HG03196 (cell line): ENCODE results near the gene RSF1.
"Not testable (repeated sequence)": the region's sequence is repeated elsewhere in the genome, so short reads cannot be mapped to it uniquely, and the experiment has no call there.

Experiments used
- ATAC-seq: cut with Tn5 transposase; IDR thresholded peaks from one replicate; pipeline ENCODE4 v1.9.1; 2021; ENCODE audit not compliant: unreplicated experiment

RSF1 gene

GRCh38 chr11:77820565-77821348 lies at the start of gene RSF1, which contains the start of gene AAMDC:
Gene RSF1 (minus strand): TSS chr11:77820722. CDS start chr11:77820714, 8 bp downstream.
Gene AAMDC (plus strand): TSS chr11:77821144. CDS start chr11:77842497, 21,353 bp downstream.
- peak; percentile 82 for ATAC-seq

DNA sequence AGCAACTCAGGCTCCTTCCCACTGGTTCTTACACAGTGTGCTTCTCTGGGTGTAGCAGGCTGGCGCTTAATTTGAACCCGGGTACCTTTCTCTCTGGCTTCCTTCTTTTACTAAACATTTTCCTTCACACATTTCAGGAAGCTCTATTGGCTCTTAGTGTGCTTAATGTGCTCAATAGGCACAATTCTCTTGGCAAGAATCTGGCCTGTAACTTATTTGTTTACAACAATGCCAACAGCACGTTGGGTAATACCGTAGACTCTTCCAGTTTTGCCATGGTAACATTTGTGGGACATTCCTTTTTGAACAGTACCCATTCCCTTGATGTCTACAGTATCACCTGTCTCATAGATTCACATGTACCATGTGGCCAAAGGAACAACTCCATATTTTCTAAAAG lies 48.2 kb upstream of the RSF1 start:
- ATAC-seq, result no peak

DNA sequence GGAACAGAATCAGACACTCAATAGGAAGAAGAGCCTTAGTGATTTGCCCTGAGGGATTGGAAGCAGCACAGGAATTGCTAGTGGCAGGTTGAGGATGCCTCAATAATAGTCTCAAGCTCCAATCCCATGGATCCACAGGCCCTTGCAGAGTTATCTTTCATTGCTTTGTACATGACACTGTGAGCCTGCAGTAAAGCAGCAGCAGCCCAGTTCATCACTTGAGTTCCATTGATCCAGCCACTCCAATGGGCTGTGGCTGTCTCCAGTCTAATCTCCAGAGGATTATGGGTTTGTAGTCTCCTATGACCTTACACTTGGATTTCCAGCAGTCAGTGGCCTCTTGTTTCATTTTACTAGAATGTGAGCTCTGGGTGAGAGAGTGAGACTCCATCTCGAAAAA lies 45.8 kb upstream of the RSF1 start:
- no peak for ATAC-seq

DNA sequence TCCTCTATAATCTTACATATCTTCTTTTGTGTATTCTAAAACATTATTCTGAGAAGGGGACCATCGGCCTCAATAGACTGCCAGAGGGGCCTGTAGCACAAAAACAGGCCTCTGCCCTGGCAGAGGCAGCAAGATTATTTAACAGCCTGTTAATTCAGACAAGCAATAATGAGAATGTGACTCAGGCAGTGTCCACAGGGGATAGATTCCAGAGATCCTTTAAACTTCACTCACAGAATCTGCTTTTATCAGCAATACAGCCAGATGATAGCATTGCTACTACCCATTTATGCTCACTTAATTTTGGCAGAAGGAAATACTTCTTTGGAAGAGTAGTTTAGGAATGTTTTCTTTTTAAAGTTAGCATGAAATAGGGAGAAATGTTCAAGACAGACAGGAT lies 45.3 kb upstream of the RSF1 start:
- ATAC-seq, result no peak

DNA sequence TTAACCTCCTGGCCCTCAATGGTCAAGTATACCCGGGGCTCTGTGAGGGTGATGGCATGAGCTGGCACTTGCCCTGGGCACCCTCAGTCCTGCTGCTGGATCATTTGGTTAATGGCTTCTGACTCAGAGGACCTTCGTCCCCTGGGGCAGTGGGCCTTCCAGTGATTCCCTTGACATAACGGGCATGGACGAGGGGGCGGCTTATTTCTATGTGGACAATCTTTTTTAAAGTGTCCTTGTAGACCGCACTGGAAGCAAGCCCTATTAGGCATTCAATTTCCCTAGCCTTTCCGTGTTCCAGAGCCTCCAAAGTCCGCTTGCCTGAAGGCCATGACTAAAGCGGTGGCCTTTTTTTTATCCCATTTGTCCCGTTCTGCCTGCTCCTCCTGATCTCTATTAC lies 40.9 kb upstream of the RSF1 start:
- not testable (repeated sequence) for ATAC-seq

DNA sequence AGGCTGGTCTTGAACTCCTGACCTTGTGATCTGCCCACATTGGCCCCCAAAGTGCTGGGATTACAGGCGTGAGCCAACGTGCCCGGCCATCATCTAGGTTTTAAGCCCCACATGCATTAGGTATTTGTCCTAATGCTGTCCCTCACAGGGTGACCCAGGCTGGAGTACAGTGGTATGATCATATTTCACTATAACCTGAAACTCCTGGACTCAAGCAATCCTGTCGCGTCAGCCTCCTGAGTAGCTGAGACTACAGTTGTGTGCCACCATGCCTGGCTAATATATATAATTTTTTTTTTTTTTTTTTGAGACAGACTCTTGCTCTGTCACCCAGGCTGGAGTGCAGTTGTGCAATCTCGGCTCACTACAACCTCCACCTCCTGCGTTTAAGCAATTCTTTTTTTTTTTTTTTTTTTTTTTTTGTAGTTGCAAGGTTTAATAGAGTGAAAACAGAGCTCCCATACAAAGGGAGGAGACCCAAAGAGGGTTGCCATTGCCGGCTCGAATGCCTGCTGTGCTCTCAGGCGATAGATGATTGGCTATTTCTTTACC lies 37.5 kb upstream of the RSF1 start:
- ATAC-seq, result not testable (repeated sequence)

DNA sequence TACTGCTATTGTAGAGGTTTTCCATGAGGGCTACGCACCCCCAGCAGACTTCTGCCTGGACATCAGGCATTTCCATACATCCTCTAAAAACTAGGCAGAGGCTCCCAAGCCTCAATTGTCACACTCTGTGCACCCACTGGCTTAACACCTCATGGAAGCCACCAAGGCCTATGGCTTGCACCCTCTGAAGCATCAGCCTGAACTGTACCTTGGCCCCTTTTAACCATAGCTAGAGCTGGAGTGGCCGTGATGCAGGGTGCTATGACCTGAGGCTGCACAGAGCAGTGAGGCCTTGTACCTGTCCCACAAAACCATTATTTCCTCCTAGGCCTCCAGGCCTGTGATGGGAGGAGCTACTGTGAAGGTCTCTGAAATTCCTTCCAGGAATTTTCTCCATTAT lies 34.3 kb upstream of the RSF1 start:
- no peak for ATAC-seq

- ATAC-seq, result no peak
These were observed 31.0 kb upstream of the RSF1 start for GRCh38 chr11:77851503-77851902.

DNA sequence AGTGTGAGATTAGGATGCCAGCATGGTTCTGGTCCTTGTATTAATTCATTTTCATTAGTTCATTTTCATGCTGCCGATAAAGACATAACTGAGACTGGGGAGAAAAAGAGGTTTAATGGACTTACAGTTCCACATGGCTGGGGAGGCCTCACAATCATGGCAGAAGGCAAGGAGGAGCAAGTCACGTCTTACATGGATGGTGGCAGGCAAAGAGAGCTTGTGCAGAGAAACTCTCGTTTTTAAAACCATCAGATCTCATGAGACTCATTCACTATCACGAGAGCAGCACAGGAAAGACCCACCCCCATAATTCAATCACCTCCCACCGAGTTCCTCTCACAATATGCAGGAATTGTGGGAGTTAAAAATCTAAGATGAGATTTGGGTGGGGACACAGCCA lies 23.2 kb upstream of the RSF1 start:
- ATAC-seq, result not testable (repeated sequence)

DNA sequence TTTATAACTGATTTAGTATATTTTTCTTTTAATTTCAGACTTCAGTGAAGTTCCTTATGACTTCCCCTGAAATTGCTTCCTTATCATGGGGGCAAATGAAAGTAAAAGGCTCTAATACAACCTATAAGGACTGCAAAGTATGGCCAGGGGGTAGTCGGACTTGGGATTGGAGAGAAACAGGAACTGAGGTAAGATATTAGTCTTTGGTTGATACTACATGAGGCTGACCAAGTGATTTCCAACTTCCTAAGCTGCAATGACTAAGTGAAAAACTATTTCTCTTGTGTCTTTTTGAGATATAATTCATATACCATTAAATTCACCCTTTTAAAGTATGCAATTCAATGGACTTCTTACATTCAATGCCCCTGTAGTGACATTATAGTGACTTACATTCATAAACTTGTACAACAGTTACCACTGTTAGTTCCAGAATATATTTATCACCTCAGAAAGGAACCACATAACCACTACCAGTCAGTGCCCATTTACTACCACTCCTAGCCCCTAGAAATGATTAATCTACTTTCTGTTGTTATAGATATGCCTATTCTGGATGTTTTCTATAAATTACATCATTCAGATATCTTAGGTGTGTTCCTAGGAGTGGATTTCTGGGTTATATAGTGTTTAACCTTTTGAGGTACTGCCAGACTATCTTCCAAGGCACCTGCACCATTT lies 22.1 kb upstream of the RSF1 start:
- ATAC-seq, result no peak

GRCh38 chr11:77833302-77833701 lies 12.8 kb upstream of the RSF1 start:
- ATAC-seq, result no peak

DNA sequence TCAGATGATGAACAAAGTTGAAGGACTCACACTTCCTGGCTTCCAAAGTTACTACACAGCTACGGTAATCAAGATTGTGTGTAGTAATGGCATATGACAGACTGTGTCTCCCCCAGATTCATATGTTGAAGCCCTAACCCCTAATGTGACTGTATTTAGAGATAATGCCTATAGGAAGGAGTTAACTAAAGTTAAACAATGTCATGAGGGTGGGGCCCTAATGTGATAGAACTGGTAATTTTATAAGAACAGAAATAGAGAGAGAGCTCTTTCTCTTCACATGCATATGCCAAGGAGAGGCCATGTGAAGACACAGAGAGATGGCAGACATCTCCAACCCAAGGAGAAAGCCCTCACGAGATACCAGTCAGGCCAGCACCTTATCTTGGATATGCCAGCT lies 8.4 kb upstream of the RSF1 start:
- no peak for ATAC-seq

DNA sequence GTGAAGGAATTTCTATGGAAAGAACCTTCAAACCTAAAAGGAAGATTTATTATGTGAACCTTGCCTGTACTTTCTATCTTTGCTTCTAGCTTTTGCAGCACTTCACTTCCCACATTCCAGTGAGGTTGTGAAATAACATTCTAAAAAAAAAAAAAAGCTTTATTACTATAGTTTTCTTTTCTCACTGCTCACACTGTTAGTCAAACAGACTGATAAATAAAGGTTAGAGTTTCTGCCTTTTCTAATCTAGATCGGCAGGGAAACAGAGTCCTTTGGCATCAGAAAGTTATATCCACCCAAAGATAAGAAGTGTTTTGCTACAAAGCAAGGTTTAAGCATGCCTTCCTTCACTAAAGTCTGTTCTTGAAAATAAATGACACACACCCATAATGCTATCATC lies 3.3 kb upstream of the RSF1 start:
- no peak for ATAC-seq

DNA sequence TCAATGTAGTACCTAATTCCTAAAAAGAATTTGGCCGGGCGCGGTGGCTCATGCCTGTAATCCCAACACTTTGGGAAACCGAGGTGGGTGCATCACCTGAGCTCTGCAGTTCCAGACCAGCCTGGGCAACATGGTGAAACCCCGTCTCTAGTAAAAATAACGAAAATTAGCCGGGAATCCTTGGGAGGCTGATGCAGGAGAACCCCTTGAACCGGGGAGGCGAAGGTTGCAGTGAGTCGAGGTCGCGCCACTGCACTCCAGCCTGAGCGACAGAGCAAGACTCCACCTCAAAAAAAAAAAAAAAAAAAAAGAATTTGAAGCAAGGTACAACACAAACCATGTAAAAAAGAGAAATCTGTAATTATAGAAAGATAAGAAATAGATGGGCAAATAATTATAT lies 1.6 kb upstream of the RSF1 start:
- ATAC-seq, result not testable (repeated sequence)

GRCh38 chr11:77821349-77821851 lies 878 bp upstream of the RSF1 start:
- ATAC-seq, result no peak

- ATAC-seq, result peak; percentile 19
These were observed 479 bp downstream of the RSF1 start for GRCh38 chr11:77819921-77820564.

DNA sequence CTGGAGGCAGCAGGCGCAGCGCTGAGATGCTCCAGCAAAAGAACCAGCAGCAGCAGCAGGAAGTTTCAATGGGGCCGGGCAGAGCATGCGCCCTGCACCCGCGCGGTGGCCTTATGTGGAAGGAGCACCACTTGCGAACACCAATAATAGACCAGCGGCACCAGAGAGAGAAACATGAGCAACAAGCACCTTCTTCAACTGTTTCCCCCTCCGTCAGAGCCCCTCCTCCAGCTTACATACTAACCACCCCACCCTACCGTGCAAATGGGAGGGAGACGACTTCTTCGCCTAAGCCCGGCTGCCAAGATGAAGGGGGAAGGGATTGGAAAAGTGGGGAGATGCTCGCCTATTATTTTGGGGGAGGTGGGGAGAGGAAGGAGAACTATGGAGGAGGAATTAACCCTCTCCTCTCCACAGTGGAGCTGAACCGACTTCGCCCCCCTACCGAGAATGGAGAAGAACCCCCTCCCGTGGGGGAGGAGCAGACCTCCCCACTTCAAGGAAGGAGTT lies 1.1 kb downstream of the RSF1 start:
- ATAC-seq, result peak; percentile 49

DNA sequence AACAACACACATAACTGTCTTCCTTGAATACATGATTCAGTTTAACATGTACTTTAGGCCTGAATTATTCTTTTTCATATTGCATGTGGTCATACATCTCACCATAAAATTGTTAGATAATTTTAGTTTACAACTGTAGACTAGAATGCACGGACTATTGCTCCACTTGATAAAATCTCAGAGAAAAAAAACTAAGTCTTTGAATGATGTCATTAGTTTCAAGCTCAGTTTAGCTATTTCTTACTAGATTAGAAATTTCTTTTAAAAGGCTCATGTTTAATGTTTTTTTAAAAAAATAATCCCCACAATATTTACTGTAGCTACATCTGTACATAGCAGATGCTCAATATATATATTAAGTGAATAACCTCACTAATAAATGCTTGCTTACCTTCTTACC lies 5.1 kb downstream of the RSF1 start:
- no peak for ATAC-seq

DNA sequence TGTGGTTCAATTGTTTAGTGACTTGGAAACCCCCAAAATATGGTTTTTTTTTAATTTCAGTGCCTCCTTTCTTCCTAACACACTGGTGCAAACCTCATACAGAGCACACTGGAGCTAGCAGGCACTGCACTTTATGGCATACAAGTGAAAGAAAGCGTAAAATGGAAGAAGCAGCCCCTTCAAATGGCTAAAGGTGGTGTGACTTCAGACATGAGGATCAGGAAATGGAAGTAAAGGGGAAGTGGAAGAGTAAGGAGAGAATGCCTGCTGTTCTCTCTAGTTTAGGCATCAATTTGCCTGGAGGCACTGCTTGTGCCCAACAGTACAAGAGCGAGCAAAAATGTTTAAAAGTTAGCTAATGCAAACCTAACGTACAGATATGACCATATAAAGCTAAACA lies 5.7 kb downstream of the RSF1 start:
- no peak for ATAC-seq

DNA sequence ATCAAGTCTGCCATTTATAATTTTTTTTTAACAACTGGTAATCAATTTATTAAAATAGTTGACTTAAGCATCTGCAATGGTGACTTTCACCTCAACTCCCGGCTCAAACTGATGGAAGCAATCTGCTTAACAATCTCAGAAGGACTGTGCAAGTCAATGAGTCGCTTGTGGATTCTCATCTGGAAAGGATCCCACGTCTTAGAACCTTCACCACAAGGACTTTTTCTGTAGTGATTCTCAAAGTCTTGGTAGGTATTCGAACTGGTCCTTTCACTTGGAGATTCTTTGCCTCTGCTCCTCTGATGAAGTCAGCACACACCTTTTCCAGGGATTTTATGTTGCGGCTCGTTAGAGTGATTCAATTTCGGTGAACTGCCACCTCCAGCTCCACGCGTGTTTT lies 7.3 kb downstream of the RSF1 start:
- no peak for ATAC-seq

- no peak for ATAC-seq
These were observed 13.5 kb downstream of the RSF1 start for GRCh38 chr11:77806993-77807392.
